Liver (tissue), 3 donors: ENCODE measurements around the gene LAMC2.

ENCODE experiments used
- EGR1 ChIP-seq, 2 donors: IDR thresholded peaks; 2 replicates each; pipeline ENCODE4 v1.6.1; 2016 to 2018; ENCODE audit warnings: antibody characterized with exemption in 2 of 2, low read depth in 2 of 2
- GABPA ChIP-seq, 2 donors: IDR thresholded peaks in 1 of 2; conservative IDR thresholded peaks in 1 of 2; 2 replicates each; pipeline ENCODE4 v1.6.1; 2016; ENCODE audit warnings: antibody characterized with exemption in 2 of 2, mild to moderate bottlenecking in 1 of 2, moderate library complexity in 1 of 2
- HNF4G ChIP-seq: IDR thresholded peaks from 2 replicates; pipeline ENCODE4 v1.6.1; 2016; ENCODE audit warnings: antibody characterized with exemption
- RXRA ChIP-seq, 2 donors: IDR thresholded peaks; 2 replicates each; pipeline ENCODE4 v1.6.1; 2017 to 2018; ENCODE audit warnings: antibody characterized with exemption in 2 of 2, mild to moderate bottlenecking in 1 of 2
- SP1 ChIP-seq: IDR thresholded peaks from 2 replicates; pipeline ENCODE4 v1.6.1; 2018; ENCODE audit warnings: antibody characterized with exemption, mild to moderate bottlenecking
- TAF1 ChIP-seq: conservative IDR thresholded peaks from 2 replicates; pipeline ENCODE4 v1.6.1; 2016; ENCODE audit warnings: antibody characterized with exemption, mild to moderate bottlenecking
- YY1 ChIP-seq: IDR thresholded peaks from 2 replicates; pipeline ENCODE4 v1.6.1; 2016; ENCODE audit warnings: antibody characterized with exemption, mild to moderate bottlenecking
- TF ChIP-seq, protein P1 (sequence below): IDR thresholded peaks from 2 replicates; pipeline ENCODE4 v1.6.1; 2016; ENCODE audit warnings: antibody characterized with exemption
- TF ChIP-seq, protein P2 (sequence below): fragments of 150-350 bp; IDR thresholded peaks from 2 replicates; pipeline ENCODE4 v1.5.1; 2017; ENCODE audit warnings: improper control_type of control experiment, low read depth, low read length; ENCODE audit not compliant: missing input control
- TF ChIP-seq, protein P3 (sequence below): IDR thresholded peaks from 2 replicates; pipeline ENCODE4 v1.6.1; 2016; ENCODE audit warnings: antibody characterized with exemption
- TF ChIP-seq, protein P4 (sequence below): IDR thresholded peaks from 2 replicates; pipeline ENCODE4 v1.6.1; 2016; ENCODE audit warnings: antibody characterized with exemption
- TF ChIP-seq, protein P5 (sequence below): IDR thresholded peaks from 2 replicates; pipeline ENCODE4 v1.6.1; 2016; ENCODE audit warnings: antibody characterized with exemption, mild to moderate bottlenecking
- donor health status: healthy.
- donor health status: healthy.

DNA sequence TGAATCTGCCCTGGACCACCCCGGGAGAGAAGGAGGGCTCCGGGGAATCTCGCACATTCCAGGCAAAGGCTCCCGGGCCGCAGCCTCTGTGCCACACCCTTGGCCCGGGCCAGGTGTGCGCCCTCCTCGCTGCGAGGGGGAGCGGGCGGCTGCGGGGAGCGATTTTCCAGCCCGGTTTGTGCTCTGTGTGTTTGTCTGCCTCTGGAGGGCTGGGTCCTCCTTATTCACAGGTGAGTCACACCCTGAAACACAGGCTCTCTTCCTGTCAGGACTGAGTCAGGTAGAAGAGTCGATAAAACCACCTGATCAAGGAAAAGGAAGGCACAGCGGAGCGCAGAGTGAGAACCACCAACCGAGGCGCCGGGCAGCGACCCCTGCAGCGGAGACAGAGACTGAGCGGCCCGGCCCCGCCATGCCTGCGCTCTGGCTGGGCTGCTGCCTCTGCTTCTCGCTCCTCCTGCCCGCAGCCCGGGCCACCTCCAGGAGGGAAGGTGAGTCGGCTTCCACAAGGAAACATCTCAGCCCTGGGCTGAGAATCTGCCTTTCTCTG lies at the start of gene LAMC2:
- TF ChIP-seq, protein P1, sequence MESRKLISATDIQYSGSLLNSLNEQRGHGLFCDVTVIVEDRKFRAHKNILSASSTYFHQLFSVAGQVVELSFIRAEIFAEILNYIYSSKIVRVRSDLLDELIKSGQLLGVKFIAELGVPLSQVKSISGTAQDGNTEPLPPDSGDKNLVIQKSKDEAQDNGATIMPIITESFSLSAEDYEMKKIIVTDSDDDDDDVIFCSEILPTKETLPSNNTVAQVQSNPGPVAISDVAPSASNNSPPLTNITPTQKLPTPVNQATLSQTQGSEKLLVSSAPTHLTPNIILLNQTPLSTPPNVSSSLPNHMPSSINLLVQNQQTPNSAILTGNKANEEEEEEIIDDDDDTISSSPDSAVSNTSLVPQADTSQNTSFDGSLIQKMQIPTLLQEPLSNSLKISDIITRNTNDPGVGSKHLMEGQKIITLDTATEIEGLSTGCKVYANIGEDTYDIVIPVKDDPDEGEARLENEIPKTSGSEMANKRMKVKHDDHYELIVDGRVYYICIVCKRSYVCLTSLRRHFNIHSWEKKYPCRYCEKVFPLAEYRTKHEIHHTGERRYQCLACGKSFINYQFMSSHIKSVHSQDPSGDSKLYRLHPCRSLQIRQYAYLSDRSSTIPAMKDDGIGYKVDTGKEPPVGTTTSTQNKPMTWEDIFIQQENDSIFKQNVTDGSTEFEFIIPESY: no peak
- TF ChIP-seq, protein P2, sequence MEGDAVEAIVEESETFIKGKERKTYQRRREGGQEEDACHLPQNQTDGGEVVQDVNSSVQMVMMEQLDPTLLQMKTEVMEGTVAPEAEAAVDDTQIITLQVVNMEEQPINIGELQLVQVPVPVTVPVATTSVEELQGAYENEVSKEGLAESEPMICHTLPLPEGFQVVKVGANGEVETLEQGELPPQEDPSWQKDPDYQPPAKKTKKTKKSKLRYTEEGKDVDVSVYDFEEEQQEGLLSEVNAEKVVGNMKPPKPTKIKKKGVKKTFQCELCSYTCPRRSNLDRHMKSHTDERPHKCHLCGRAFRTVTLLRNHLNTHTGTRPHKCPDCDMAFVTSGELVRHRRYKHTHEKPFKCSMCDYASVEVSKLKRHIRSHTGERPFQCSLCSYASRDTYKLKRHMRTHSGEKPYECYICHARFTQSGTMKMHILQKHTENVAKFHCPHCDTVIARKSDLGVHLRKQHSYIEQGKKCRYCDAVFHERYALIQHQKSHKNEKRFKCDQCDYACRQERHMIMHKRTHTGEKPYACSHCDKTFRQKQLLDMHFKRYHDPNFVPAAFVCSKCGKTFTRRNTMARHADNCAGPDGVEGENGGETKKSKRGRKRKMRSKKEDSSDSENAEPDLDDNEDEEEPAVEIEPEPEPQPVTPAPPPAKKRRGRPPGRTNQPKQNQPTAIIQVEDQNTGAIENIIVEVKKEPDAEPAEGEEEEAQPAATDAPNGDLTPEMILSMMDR: no peak
- TF ChIP-seq SP1 (no peak), HNF4G (no peak), TAF1 (no peak), RXRA (IDR thresholded peaks at IDR 0.05) (no peak), GABPA (IDR thresholded peaks at IDR 0.05 in 1 of 2, conservative IDR thresholded peaks at IDR 0.05 in 1 of 2) (no peak), EGR1 (IDR thresholded peaks at IDR 0.05; ENCODE audit: low read depth in 2 of 2) (no peak), YY1 (no peak)
- TF ChIP-seq, protein P3, sequence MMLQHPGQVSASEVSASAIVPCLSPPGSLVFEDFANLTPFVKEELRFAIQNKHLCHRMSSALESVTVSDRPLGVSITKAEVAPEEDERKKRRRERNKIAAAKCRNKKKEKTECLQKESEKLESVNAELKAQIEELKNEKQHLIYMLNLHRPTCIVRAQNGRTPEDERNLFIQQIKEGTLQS: no peak
- TF ChIP-seq, protein P4, sequence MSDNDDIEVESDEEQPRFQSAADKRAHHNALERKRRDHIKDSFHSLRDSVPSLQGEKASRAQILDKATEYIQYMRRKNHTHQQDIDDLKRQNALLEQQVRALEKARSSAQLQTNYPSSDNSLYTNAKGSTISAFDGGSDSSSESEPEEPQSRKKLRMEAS: no peak
- TF ChIP-seq, protein P5, sequence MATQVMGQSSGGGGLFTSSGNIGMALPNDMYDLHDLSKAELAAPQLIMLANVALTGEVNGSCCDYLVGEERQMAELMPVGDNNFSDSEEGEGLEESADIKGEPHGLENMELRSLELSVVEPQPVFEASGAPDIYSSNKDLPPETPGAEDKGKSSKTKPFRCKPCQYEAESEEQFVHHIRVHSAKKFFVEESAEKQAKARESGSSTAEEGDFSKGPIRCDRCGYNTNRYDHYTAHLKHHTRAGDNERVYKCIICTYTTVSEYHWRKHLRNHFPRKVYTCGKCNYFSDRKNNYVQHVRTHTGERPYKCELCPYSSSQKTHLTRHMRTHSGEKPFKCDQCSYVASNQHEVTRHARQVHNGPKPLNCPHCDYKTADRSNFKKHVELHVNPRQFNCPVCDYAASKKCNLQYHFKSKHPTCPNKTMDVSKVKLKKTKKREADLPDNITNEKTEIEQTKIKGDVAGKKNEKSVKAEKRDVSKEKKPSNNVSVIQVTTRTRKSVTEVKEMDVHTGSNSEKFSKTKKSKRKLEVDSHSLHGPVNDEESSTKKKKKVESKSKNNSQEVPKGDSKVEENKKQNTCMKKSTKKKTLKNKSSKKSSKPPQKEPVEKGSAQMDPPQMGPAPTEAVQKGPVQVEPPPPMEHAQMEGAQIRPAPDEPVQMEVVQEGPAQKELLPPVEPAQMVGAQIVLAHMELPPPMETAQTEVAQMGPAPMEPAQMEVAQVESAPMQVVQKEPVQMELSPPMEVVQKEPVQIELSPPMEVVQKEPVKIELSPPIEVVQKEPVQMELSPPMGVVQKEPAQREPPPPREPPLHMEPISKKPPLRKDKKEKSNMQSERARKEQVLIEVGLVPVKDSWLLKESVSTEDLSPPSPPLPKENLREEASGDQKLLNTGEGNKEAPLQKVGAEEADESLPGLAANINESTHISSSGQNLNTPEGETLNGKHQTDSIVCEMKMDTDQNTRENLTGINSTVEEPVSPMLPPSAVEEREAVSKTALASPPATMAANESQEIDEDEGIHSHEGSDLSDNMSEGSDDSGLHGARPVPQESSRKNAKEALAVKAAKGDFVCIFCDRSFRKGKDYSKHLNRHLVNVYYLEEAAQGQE: no peak
